Activated naive CD4-positive, alpha-beta T cell treated with anti-CD3 and anti-CD28 coated beads for 36 hours (primary cell): Measurements from ENCODE around the gene TMEM250. TPM values are rescaled to one million over a fixed set of nuclear protein-coding genes. Genes with fewer than 3 reads are reported as not detected.
A peak's percentile ranks its signal among the peaks of the same experiment; 100 is the strongest.

Experiments
- CTCF ChIA-PET: fragments of 350-600 bp; sonication (Branson Sonifier 250); formaldehyde crosslinking; loops from one replicate; lab custom pipeline; 2021; ENCODE audit warnings: antibody characterized with exemption; lab: Charles Lee
- DNase-seq: peaks from one replicate; pipeline ENCODE4 v3.0.0-alpha.2; 2020
- H3K27ac Mint-ChIP-seq: one replicate; pipeline ENCODE4 v1.8.0; 2021; ENCODE audit warnings: mild to moderate bottlenecking, mixed read lengths
- H3K27me3 Mint-ChIP-seq: one replicate; pipeline ENCODE4 v1.8.0; 2021; ENCODE audit warnings: low read depth, mixed read lengths
- H3K36me3 Mint-ChIP-seq: one replicate; pipeline ENCODE4 v1.8.0; 2021; ENCODE audit warnings: low read depth, mixed read lengths
- H3K4me1 Mint-ChIP-seq: one replicate; pipeline ENCODE4 v1.8.0; 2021; ENCODE audit warnings: low read depth, mixed read lengths
- H3K4me3 Mint-ChIP-seq: one replicate; pipeline ENCODE4 v1.8.0; 2021; ENCODE audit warnings: mild to moderate bottlenecking, moderate library complexity, mixed read lengths
- H3K9me3 Mint-ChIP-seq: one replicate; pipeline ENCODE4 v1.8.0; 2021; ENCODE audit warnings: mixed read lengths
- intact Hi-C: fragments of 100-400 bp; cut with micrococcal nuclease; formaldehyde crosslinking; loops from one replicate; pipeline ENCODE4 v1.15.1; 2023
- total RNA-seq, 2 experiments: library from RNA; stranded (reverse); gene quantifications; one replicate each; pipeline ENCODE4 v1.2.3, GENCODE V29; 2021

Gene TMEM250
- total RNA-seq, 2 experiments from 2014 or later: 20.7 to 22.2 TPM

GRCh38 chr9:136114610-136115009 lies 4.1 kb downstream of the TMEM250 start:
- CTCF ChIA-PET: no interaction called here
- Mint-ChIP-seq H3K36me3 (peaks cover 9% of the 10 kb centered on the region), H3K4me1 (peaks cover 65% of the 10 kb centered on the region), H3K9me3 (no peaks in the 10 kb centered on the region), H3K27me3 (no peaks in the 10 kb centered on the region), H3K4me3 (no peak overlapping the region), H3K27ac (peak overlapping the region; percentile 97)
- intact Hi-C loops: loop anchor here (5.0 kb wide), 2 partner anchors 288 to 423 kb away; partner anchors contain the start of gene SNAPC4
- no peak for DNase-seq

DNA sequence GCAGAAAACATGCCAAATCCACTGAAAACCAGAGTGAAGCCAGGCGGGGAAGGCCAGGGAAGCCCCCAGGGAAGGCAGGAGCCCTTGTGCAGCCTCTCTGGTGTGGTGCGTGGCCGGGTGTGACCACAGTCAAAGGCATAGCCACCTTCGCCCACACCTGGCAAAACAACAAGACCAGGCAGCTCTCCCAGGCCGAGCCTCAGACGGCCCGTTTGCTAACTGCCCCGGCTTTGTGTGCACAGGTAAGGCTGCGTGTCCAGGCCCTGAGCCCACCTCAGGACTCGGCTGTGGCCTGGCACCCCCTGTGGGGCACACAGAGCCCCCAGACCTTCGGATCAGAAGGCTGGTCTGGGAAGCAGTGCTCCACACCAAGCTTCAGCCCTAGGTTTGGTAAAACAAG lies 6.1 kb downstream of the TMEM250 start:
- Mint-ChIP-seq H3K27ac (peak overlapping the region; percentile 97), H3K4me1 (peaks cover 77% of the 10 kb centered on the region), H3K36me3 (peaks cover 9% of the 10 kb centered on the region), H3K9me3 (no peaks in the 10 kb centered on the region), H3K4me3 (peak overlapping the region; percentile 24), H3K27me3 (no peaks in the 10 kb centered on the region)
- CTCF ChIA-PET: interaction anchor here (1.1 to 2.4 kb wide), 2 partner anchors 10 to 19 kb away, joined by 3 to 10 read pairs; no protein-coding TSS in a partner anchor
- intact Hi-C loops: loop anchor here (5.0 kb wide), 1 partner anchor 425 kb away; no protein-coding TSS in a partner anchor
- DNase-seq: no peak

DNA sequence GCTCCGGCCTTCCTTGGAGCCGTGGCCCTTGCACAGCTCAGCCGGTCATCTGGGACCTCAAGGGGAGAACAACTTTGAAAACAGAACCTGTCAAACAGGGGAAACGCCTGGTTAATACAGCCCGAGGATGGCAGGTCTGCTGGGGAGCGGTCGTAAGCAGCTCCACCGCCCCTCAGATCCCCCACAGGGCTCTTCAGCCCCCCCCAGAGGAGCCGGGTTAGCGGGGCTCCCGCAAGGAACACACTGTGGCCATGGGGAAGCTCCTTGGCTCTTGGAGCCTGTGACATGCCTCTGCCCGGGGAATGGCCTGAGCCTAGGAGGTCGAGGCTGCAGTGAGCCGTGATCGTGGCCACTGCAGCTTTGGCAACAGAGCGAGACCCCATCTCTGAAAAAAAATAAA lies 6.8 kb downstream of the TMEM250 start:
- H3K27ac Mint-ChIP-seq: peak overlapping the region; percentile 97
- peak overlapping the region; percentile 24 for H3K4me3 Mint-ChIP-seq
- CTCF ChIA-PET: interaction anchor here (0.7 to 2.4 kb wide), 2 partner anchors 11 to 22 kb away, joined by 4 to 10 read pairs; no protein-coding TSS in a partner anchor
- no peaks in the 10 kb centered on the region for H3K9me3 Mint-ChIP-seq
- DNase-seq: no peak
- intact Hi-C loops: loop anchor here (5.0 kb wide), 1 partner anchor 425 kb away; no protein-coding TSS in a partner anchor
- H3K36me3 Mint-ChIP-seq: peaks cover 9% of the 10 kb centered on the region
- peaks cover 80% of the 10 kb centered on the region for H3K4me1 Mint-ChIP-seq
- H3K27me3 Mint-ChIP-seq: no peaks in the 10 kb centered on the region

- peak overlapping the region; percentile 83 for H3K4me3 Mint-ChIP-seq
- CTCF ChIA-PET: interaction anchor here (2.4 kb wide), 1 partner anchor 11 kb away, joined by 10 read pairs; no protein-coding TSS in a partner anchor
- H3K9me3 Mint-ChIP-seq: no peaks in the 10 kb centered on the region
- peak overlapping the region; percentile 97 for H3K27ac Mint-ChIP-seq
- H3K36me3 Mint-ChIP-seq: peaks cover 9% of the 10 kb centered on the region
- no peaks in the 10 kb centered on the region for H3K27me3 Mint-ChIP-seq
- intact Hi-C loops: loop anchor here (5.0 kb wide), 1 partner anchor 426 kb away; no protein-coding TSS in a partner anchor
- H3K4me1 Mint-ChIP-seq: peaks cover 82% of the 10 kb centered on the region
- DNase-seq: no peak
Measured at GRCh38 chr9:136111190-136111589, 7.5 kb downstream of the TMEM250 start.

DNA sequence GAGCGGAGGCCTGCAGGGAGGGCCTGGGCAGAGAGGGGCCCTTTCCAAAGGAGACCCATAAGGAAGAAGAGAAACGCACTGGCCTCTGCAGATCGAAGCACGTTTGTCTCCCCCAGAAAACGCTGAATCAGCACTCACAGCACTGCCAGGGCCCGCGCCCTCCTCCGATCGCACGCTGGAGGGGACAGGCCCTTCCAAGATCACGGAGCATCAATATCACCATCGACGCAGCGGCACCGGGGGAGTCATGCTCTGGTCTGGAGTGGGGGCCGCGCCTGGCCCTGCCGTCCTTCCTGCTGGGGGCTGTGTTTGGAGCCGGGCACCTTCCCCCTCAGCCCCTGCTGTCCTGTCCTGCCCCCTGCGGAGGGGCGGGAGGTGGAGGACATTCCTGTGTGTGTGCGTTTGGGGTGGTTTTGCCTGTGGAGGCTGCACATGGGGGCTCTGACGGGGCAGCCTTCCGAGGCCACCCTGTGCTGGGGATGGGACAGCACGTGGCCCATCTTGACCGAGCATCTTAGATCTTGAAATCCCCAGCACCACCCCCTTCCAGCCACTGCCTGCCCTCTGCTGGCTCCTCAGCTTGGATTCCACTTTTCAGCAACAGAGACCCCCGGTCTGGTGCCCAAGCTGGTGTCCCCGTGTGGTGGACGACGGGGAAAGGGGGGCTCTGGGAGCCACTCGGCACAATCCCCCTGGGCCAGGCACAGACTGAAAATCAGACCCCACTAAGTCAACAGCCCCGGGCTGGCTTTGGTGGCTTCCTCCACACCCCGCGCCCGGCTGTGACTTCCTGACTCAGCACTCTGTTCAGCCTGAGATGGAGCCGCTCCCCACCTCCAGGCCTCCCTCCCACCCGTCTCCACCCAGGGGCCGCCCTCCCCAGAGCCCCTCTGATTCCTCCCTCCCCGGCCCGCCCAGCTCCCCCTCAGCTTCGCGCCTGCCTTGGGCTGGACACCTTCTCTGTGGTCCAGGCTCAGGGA lies 8.3 kb downstream of the TMEM250 start:
- peaks cover 82% of the 10 kb centered on the region for H3K4me1 Mint-ChIP-seq

DNA sequence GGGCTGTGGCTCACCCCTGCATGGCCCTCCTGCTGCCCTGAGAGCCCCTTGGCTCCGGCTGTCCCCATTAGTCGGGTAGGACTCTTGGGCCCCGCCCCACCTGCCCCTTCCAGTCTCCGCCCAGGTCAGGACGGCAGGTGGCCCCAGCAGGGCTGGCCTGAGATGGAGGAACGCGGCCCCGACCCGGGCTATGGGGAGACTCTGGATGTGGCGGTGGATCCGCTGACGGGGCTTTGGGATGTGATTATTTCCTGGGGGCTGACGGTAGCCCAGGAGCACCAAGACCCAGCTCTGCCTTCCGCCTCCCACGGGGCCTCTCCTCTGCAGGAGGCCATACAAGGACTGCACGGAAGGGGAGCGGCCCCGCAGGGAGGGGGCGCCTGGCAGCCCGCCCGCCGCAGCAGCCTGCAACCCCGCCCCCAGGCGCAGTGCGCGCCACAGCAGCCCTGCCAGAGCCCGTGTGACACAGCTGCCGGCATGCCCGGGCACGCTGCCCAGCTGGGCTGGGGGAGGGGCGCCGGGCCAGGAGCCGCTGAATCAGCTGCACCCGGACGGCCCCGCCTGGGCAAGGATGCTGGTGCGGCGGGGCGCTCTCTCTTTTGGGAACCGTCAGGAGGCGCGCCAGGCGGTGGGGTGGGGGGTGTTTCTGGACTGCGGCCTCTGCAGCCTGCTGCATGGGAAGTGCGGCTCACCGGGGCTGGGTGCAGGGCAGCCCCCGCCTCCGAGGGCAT lies 9.2 kb downstream of the TMEM250 start:
- Mint-ChIP-seq H3K9me3 (no peaks in the 10 kb centered on the region), H3K27me3 (no peaks in the 10 kb centered on the region), H3K4me1 (peaks cover 74% of the 10 kb centered on the region), H3K27ac (peak overlapping the region; percentile 97), H3K36me3 (peaks cover 4% of the 10 kb centered on the region), H3K4me3 (peak overlapping the region; percentile 83)
- CTCF ChIA-PET: interaction anchor here (0.8 to 1.1 kb wide), 3 partner anchors 13 to 245 kb away, joined by 3 to 5 read pairs (median 4); no protein-coding TSS in a partner anchor
- peak; percentile 97 for DNase-seq
- intact Hi-C loops: loop anchor here (1.0 to 5.0 kb wide), 4 partner anchors 9 to 428 kb away; partner anchors contain the start of genes SEC16A and TMEM250

More for the DNA sequence above, 8.3 kb downstream of the TMEM250 start:
- CTCF ChIA-PET: interaction anchor here (0.7 to 2.4 kb wide), 3 partner anchors 12 to 73 kb away, joined by 3 to 10 read pairs (median 5); no protein-coding TSS in a partner anchor
- intact Hi-C loops: loop anchor here (5.0 kb wide), 1 partner anchor 427 kb away; no protein-coding TSS in a partner anchor
- Mint-ChIP-seq H3K27ac (peak overlapping the region; percentile 97), H3K36me3 (peaks cover 9% of the 10 kb centered on the region), H3K27me3 (no peaks in the 10 kb centered on the region), H3K4me3 (peak overlapping the region; percentile 83), H3K9me3 (no peaks in the 10 kb centered on the region)
- peak; percentile 70 for DNase-seq

- peak overlapping the region; percentile 78 for H3K27ac Mint-ChIP-seq
- H3K4me1 Mint-ChIP-seq: peaks cover 66% of the 10 kb centered on the region
- H3K9me3 Mint-ChIP-seq: no peaks in the 10 kb centered on the region
- H3K4me3 Mint-ChIP-seq: peak overlapping the region; percentile 81
- H3K36me3 Mint-ChIP-seq: peaks cover 4% of the 10 kb centered on the region
- CTCF ChIA-PET: interaction anchor here (0.8 to 1.1 kb wide), 3 partner anchors 14 to 244 kb away, joined by 3 to 5 read pairs (median 4); no protein-coding TSS in a partner anchor
- intact Hi-C loops: loop anchor here (1.0 to 2.0 kb wide), 3 partner anchors 10 to 374 kb away; partner anchors contain the start of genes SEC16A and TMEM250
- DNase-seq: no peak
- no peaks in the 10 kb centered on the region for H3K27me3 Mint-ChIP-seq
Measured at GRCh38 chr9:136108648-136109266, 9.9 kb downstream of the TMEM250 start.

DNA sequence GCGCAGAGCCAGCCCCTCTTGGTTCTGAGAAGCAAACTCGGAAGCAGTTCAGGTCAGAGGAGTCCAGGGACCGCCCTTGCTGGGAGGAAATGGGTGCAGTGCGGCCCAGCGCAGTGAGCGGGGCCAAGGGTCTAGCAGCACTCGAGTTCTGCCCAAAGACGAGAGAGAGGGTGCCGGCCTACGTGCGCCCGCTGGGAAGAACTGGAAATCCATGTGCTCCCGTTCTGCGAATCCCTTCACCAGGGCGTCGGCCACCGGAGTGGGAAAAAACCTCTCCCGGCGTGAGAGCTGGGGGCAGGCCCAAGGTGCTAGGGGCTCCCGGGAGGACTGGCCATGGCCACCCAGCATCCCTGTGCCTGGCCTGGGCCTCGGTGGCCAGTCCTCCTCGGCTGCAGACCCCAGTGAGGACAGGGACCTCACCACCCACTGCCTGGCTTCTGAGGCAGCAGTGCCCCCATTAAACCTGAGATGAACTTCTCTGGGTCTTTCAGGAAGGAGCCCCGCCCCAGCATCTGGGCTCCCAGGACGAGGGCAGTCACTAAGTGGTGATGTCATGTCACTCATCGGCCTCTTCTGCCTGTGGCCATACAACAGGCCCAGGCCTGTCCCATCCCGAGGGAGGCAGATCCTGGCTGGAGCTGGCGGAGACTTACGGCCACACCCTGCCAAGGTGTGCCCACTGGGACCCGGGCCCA lies 10.6 kb downstream of the TMEM250 start:
- intact Hi-C loops: loop anchor here (2.0 kb wide), 1 partner anchor 375 kb away; the partner anchor contains the start of gene SEC16A
- DNase-seq: no peak
- H3K36me3 Mint-ChIP-seq: peaks cover 3% of the 10 kb centered on the region
- H3K4me3 Mint-ChIP-seq: peak overlapping the region; percentile 81
- no peaks in the 10 kb centered on the region for H3K9me3 Mint-ChIP-seq
- no peaks in the 10 kb centered on the region for H3K27me3 Mint-ChIP-seq
- H3K27ac Mint-ChIP-seq: peak overlapping the region; percentile 78
- CTCF ChIA-PET: no interaction called here
- peaks cover 60% of the 10 kb centered on the region for H3K4me1 Mint-ChIP-seq

DNA sequence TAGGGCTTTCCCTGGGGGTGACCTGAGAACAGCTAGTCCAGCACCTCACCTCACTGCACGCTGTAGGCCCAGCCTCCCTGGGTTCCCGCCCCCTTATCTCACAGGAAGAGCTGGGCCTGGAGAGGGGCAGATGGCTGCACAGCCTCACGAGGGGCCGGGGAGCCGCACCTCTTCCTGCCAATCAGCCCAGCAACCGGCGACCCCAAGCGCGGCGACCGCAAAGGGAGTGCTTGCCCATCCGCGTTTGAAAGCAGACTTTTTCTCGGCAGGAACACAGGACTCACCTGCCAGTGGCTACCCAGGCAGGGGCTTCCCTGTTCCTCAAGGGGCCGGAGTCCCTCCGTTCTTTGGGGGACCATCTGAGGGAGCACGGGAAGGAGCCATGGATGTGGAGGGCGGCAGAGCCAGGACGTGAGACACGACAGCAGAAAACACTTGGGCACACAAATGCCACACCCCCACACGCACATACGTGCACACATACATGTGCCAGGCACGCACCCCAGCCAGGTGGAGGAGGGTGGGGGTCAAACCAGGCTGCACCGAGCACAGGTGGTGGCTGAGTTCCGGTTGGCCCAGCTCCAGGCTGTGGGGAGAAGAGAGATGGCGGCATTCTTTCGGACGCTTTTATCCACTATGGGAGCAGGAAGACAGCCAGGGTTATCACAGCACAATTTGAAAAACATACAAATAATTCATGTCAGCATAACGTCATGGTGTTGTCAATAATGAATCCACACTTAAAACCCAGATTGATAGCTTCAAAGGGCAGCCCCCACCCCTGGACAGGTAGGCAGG lies 11.3 kb downstream of the TMEM250 start:
- intact Hi-C loops: no loop called here
- Mint-ChIP-seq H3K9me3 (no peaks in the 10 kb centered on the region), H3K27me3 (no peaks in the 10 kb centered on the region), H3K4me3 (peak overlapping the region; percentile 65), H3K36me3 (peaks cover 3% of the 10 kb centered on the region), H3K27ac (peak overlapping the region; percentile 74), H3K4me1 (peaks cover 52% of the 10 kb centered on the region)
- peak; percentile 74 for DNase-seq
- CTCF ChIA-PET: interaction anchor here (0.6 to 1.6 kb wide), 2 partner anchors 15 to 140 kb away, joined by 3 to 4 read pairs; no protein-coding TSS in a partner anchor

DNA sequence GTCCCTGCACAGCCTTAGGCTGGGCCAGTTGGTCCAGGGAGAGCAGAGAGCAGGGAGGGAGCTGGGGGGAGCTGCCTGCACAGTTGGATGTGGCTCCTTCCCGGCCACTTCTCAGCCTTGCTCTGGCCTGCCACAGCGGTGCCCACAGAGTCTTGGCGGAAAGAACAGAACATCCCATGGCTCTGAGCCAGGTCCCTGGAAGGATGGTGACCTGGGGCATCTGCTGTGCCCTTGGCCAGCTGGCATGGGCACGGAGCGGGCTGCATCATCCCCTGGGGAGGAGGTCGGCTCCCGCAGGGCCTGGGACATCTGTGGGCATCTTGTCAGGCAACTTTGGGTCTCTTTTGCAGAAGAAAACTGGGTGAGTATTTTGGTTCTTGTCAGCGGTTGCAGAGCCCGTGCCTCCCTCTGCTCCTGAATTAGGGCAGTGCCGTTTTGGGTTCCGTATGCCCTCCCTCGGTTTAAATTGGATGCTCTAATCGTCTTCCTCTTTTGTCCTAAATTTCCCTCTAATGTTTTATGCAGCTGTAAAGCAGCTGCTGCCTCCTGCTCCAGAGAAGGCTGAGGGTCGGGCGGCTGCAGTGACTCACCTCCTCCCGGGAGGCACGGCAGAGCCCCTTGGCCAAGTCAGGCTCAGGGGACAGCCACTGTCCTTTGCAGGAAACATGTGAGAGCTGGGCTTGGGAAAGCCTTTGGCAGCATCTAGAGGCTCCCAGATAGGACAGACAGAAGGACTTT lies 13.1 kb downstream of the TMEM250 start:
- Mint-ChIP-seq H3K27me3 (no peaks in the 10 kb centered on the region), H3K9me3 (no peaks in the 10 kb centered on the region), H3K4me1 (peaks cover 34% of the 10 kb centered on the region), H3K4me3 (no peak overlapping the region), H3K36me3 (no peaks in the 10 kb centered on the region), H3K27ac (no peak overlapping the region)
- intact Hi-C loops: no loop called here
- no peak for DNase-seq
- CTCF ChIA-PET: interaction anchor here (1.6 kb wide), 1 partner anchor 17 kb away, joined by 4 read pairs; no protein-coding TSS in a partner anchor
